HEK293T (cell line): Measurements from ENCODE around the gene ARHGAP10.

ENCODE experiments used
- CTCF ChIA-PET: fragments of 350-600 bp; formaldehyde crosslinking; extraction: SDS; loops from one replicate; lab custom pipeline; 2021; ENCODE audit warnings: antibody characterized with exemption, inconsistent platforms; lab: Yijun Ruan, JAX
- POLR2A ChIA-PET: fragments of 350-600 bp; formaldehyde crosslinking; extraction: SDS; loops from one replicate; lab custom pipeline; 2020; ENCODE audit warnings: antibody characterized with exemption, inconsistent platforms; lab: Yijun Ruan, JAX
- DNase-seq: peaks from one replicate; pipeline ENCODE4 v3.0.0; 2012; ENCODE audit warnings: mixed read lengths; ENCODE audit errors: extremely low spot score
- ARNT ChIP-seq: fragments of 450-650 bp; IDR thresholded peaks from 2 replicates; pipeline ENCODE4 v1.6.1; 2017; ENCODE audit warnings: mild to moderate bottlenecking
- BHLHE40 ChIP-seq: fragments of 450-650 bp; IDR thresholded peaks from 2 replicates; pipeline ENCODE4 v1.6.1; 2016; ENCODE audit warnings: mild to moderate bottlenecking, moderate library complexity, borderline replicate concordance
- CTBP1 ChIP-seq: fragments of 450-650 bp; IDR thresholded peaks from 2 replicates; pipeline ENCODE4 v1.6.1; 2016; ENCODE audit warnings: borderline replicate concordance
- ELF4 ChIP-seq: fragments of 450-650 bp; IDR thresholded peaks from 2 replicates; pipeline ENCODE4 v1.6.1; 2017; ENCODE audit warnings: antibody characterized with exemption
- FOXA1 ChIP-seq: fragments of 450-650 bp; IDR thresholded peaks from 2 replicates; pipeline ENCODE4 v1.6.1; 2016; ENCODE audit warnings: mild to moderate bottlenecking
- FOXK2 ChIP-seq: fragments of 450-650 bp; IDR thresholded peaks from 2 replicates; pipeline ENCODE4 v1.6.1; 2016; ENCODE audit warnings: mild to moderate bottlenecking
- FOXM1 ChIP-seq: fragments of 450-650 bp; IDR thresholded peaks from 2 replicates; pipeline ENCODE4 v1.6.1; 2017; ENCODE audit warnings: mild to moderate bottlenecking, borderline replicate concordance
- HDGF ChIP-seq: fragments of 450-650 bp; IDR thresholded peaks from 2 replicates; pipeline ENCODE4 v1.6.1; 2017; ENCODE audit warnings: antibody characterized with exemption, borderline replicate concordance
- L3MBTL2 ChIP-seq: fragments of 450-650 bp; conservative IDR thresholded peaks from 2 replicates; pipeline ENCODE4 v1.6.1; 2016; ENCODE audit warnings: mild to moderate bottlenecking
- LEF1 ChIP-seq: fragments of 450-650 bp; IDR thresholded peaks from 2 replicates; pipeline ENCODE4 v1.6.1; 2017; ENCODE audit warnings: mild to moderate bottlenecking, borderline replicate concordance
- NFRKB ChIP-seq: fragments of 450-650 bp; IDR thresholded peaks from 2 replicates; pipeline ENCODE4 v1.6.1; 2016; ENCODE audit warnings: mild to moderate bottlenecking, moderate library complexity
- PKNOX1 ChIP-seq: fragments of 450-650 bp; IDR thresholded peaks from 2 replicates; pipeline ENCODE4 v1.6.1; 2016
- SP1 ChIP-seq: fragments of 450-650 bp; IDR thresholded peaks from 2 replicates; pipeline ENCODE4 v1.6.1; 2017
- SUZ12 ChIP-seq: fragments of 450-650 bp; IDR thresholded peaks from 2 replicates; pipeline ENCODE4 v1.6.1; 2016; ENCODE audit warnings: mild to moderate bottlenecking
- TARDBP ChIP-seq: fragments of 450-650 bp; IDR thresholded peaks from 2 replicates; pipeline ENCODE4 v1.6.1; 2016
- ZNF384 ChIP-seq: fragments of 450-650 bp; IDR thresholded peaks from 2 replicates; pipeline ENCODE4 v1.6.1; 2016

ARHGAP10 gene

GRCh38 chr4:148094149-148094548 is 362.3 kb downstream of the ARHGAP10 start:
- no peak for TF ChIP-seq SUZ12
- no peak for TF ChIP-seq ARNT
- no peak for TF ChIP-seq SP1
- no peak for TF ChIP-seq FOXK2
- no peak for TF ChIP-seq FOXM1
- TF ChIP-seq LEF1, result no peak
- no peak for TF ChIP-seq TARDBP
- no peak for TF ChIP-seq NFRKB
- TF ChIP-seq BHLHE40, result no peak
- TF ChIP-seq FOXA1, result no peak
- TF ChIP-seq ZNF384, result no peak
- no peak for TF ChIP-seq CTBP1
- TF ChIP-seq HDGF, result no peak
- no peak for TF ChIP-seq ELF4
- no peak for TF ChIP-seq PKNOX1
- no peak for TF ChIP-seq L3MBTL2
- DNase-seq, result no peak
- POLR2A ChIA-PET, result no interaction called here
- CTCF ChIA-PET, result no interaction called here

GRCh38 chr4:148095346-148095923 is 363.5 kb downstream of the ARHGAP10 start:
- POLR2A ChIA-PET, result no interaction called here
- CTCF ChIA-PET, result no interaction called here
- no peak for TF ChIP-seq SP1
- no peak for TF ChIP-seq BHLHE40
- TF ChIP-seq FOXK2, result no peak
- no peak for TF ChIP-seq NFRKB
- TF ChIP-seq HDGF, result no peak
- no peak for TF ChIP-seq FOXA1
- no peak for TF ChIP-seq SUZ12
- TF ChIP-seq ELF4, result no peak
- no peak for TF ChIP-seq ZNF384
- TF ChIP-seq PKNOX1, result no peak
- TF ChIP-seq ARNT, result no peak
- no peak for TF ChIP-seq L3MBTL2
- TF ChIP-seq LEF1, result no peak
- TF ChIP-seq TARDBP, result no peak
- no peak for TF ChIP-seq CTBP1
- no peak for TF ChIP-seq FOXM1
- no peak for DNase-seq

GRCh38 chr4:148097801-148098200 is 365.9 kb downstream of the ARHGAP10 start:
- no peak for TF ChIP-seq FOXK2
- no peak for TF ChIP-seq PKNOX1
- no peak for TF ChIP-seq CTBP1
- TF ChIP-seq TARDBP, result no peak
- TF ChIP-seq ARNT, result no peak
- no peak for TF ChIP-seq SUZ12
- no peak for TF ChIP-seq NFRKB
- no peak for TF ChIP-seq ZNF384
- no peak for TF ChIP-seq HDGF
- no peak for TF ChIP-seq FOXM1
- TF ChIP-seq LEF1, result no peak
- CTCF ChIA-PET, result interaction anchor here (0.6 kb wide), 1 partner anchor 10 kb away, joined by 3 read pairs; no protein-coding TSS in a partner anchor
- no peak for DNase-seq
- POLR2A ChIA-PET, result no interaction called here

GRCh38 chr4:148101235-148101634 is 369.3 kb downstream of the ARHGAP10 start:
- POLR2A ChIA-PET, result no interaction called here
- no peak for DNase-seq
- CTCF ChIA-PET, result no interaction called here
- TF ChIP-seq LEF1 (no peak), FOXA1 (no peak), ZNF384 (no peak), PKNOX1 (no peak), ARNT (no peak), NFRKB (no peak), SUZ12 (no peak), BHLHE40 (no peak), TARDBP (no peak), SP1 (no peak), HDGF (no peak), FOXM1 (no peak)

GRCh38 chr4:148101790-148102189 is 369.9 kb downstream of the ARHGAP10 start:
- CTCF ChIA-PET, result no interaction called here
- POLR2A ChIA-PET, result no interaction called here
- no peak for DNase-seq
- TF ChIP-seq FOXM1, result no peak
- no peak for TF ChIP-seq BHLHE40
- TF ChIP-seq TARDBP, result no peak
- TF ChIP-seq ELF4, result no peak
- no peak for TF ChIP-seq PKNOX1
- TF ChIP-seq FOXA1, result no peak
- no peak for TF ChIP-seq HDGF
- no peak for TF ChIP-seq FOXK2
- TF ChIP-seq SP1, result no peak
- no peak for TF ChIP-seq ZNF384
- no peak for TF ChIP-seq CTBP1
- TF ChIP-seq NFRKB, result no peak
- TF ChIP-seq SUZ12, result no peak
- no peak for TF ChIP-seq L3MBTL2
- no peak for TF ChIP-seq LEF1
- TF ChIP-seq ARNT, result no peak
